Suppressor macrophage treated with lipopolysaccharide for 1 hour (primary cell): ENCODE data around the gene TFCP2.
"Not testable (repeated sequence)": the region's sequence is repeated elsewhere in the genome, so short reads cannot be mapped to it uniquely, and the experiment has no call there.

Source experiments
- DNase-seq, 3 donors: peaks; one replicate each; pipeline ENCODE4 v3.0.0-alpha.2; 2020 to 2022

Gene TFCP2

GRCh38 chr12:51172515-51173431 lies at the start of gene TFCP2:
Gene TFCP2 (minus strand): TSS chr12:51173135. CDS start chr12:51172422, 713 bp downstream.
- peak; percentile 98 to 99 (median 98) for DNase-seq

GRCh38 chr12:51222461-51222860 lies 49.5 kb upstream of the TFCP2 start:
- DNase-seq = no peak

GRCh38 chr12:51219857-51220256 lies 46.9 kb upstream of the TFCP2 start:
- DNase-seq = not testable (repeated sequence)

- DNase-seq = no peak
Observed at GRCh38 chr12:51219322-51219721, 46.4 kb upstream of the TFCP2 start.

DNA sequence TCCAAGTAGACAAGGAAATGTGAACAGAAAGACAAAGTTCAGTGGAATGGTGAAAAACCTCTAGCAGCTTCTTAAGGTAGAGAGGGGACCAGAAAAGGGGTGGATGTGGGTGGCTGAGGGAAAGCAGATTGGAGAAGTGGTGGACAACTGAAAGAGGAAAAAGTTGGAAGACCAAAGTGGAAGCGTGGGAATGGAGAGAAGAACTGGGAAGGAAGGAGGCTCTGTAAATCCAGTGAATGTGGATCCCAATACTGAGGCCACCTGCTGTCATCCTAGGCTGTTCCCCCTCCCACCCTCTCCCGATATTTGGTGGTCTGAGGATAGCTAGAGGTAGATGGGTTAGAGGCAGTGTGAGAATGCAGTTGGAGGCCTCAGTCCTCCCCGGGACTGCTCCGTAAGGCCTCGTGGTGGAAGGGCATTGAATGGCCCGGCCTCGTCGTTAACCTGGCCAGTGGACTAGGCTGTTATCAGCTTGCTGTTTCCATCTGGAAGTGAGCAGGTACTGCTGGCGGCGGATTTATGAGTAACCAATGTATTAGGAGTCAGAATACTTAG lies 45.7 kb upstream of the TFCP2 start:
- no peak for DNase-seq

DNA sequence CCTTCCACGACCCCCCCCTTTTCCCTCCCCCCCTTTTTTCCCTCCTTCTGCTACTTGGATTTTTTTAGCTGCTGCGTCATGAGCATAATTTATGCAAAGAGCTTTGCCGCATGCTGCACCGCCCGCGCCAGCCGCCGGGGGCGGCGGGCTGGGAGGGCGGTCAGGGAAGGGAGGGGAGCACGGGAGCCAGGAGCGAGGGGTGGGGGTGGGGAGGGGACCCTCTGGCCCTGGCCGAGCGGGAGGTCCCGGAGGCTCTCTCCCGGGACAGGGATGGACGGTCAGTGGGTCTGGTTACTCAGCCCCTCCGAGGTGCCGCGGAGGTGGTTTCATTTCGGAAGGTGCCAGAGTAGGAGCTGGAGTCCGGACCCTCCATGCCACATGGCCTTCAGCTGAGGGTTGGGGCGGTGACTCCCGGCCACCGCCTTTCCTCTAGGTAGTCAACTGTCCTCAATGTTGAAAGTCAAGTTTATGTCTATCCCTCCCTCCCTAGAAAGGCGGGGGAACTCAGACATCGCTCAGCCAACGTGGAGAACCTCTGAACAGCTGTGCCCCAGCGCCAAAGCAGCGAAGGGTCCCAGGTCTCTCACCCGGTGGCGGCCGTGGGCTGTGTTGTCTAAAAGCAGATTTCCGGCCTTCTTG lies 45.2 kb upstream of the TFCP2 start, which contains the start of gene POU6F1:
TSS of gene POU6F1 (minus strand) at position 95 of the 639 bp plus-strand sequence. CDS start 11,226 bp downstream, outside the sequence.
- DNase-seq = peak; percentile 79 to 86 (median 85)

- peak; percentile 18 to 54 (median 21) for DNase-seq
Observed at GRCh38 chr12:51217133-51217967, 44.4 kb upstream of the TFCP2 start.

DNA sequence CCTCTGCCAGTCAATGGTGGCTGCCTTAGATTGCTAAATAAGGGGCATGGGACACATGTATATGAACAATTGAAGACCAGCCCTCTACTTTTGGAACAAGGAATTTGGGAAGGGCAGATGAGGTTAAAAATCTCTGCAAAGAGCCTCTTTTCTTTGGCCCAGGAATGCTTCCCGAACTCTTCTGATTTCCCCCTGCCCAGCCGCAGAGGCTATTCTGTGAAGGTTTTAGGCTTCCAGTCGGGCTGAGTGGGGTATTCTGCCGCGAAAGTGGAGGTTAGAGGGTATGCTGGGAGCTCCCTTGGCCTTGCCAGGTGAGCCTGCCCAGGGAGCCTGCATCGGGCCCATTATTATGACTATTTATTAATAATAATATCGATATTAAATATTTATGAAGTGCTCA lies 43.7 kb upstream of the TFCP2 start:
- no peak for DNase-seq

DNA sequence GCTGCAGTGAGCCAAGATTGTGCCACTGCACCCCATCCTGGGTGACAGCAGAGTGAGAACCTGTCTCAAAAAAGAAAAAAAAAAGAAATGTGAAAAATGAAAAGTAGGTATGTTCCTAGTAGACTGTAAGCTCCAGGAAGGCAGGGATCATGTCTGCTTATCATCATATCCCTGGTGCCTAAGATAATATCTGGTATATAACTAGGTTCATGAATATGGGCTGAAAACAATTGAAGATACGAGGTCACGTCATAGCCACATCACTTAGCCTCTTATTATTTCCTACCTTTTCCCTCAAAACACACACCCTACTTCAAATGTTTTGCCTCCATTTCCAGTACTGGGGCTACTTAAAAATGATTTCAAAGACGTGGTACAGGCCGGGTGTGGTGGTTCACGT lies 42.0 kb upstream of the TFCP2 start:
- no peak for DNase-seq

DNA sequence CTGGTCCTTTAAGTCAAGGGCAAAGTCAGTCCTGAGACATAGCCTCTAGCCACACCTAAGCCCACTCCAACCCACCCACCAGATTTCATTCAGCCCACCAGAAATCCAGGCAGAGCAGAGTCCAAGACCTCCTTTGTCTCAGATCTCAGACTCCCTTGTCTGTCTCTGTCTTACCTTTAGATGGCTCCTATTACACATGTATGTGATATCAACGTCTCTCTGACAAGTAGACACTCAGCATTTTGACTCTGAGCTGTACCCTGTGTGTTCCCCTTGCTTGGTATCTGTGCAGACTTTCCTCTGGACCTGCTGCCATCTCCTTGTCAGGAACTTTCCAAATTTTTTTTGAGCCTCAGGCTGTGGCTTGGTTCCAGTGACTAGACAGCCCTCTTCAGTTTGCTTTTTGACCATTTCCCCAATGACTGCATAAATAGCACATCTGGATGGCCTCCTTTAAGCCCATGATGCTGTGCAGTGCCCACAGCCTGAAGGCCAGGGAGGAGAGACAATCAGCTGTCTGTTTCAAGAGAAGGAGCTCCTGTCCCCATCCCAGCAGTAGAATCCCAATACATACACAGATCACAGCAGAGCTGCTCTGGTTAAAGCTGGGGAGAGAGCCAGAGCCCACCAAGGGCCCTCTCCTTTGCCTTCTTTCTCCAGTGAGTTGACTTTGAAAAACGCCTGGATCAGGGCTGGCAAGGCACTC lies 37.9 kb upstream of the TFCP2 start:
- no peak for DNase-seq

GRCh38 chr12:51209259-51209658 lies 36.3 kb upstream of the TFCP2 start:
- no peak for DNase-seq

- DNase-seq = no peak
Observed at GRCh38 chr12:51208016-51208660, 35.2 kb upstream of the TFCP2 start.

- no peak for DNase-seq
Observed at GRCh38 chr12:51205350-51205749, 32.4 kb upstream of the TFCP2 start.

- DNase-seq = no peak
Observed at GRCh38 chr12:51202718-51203117, 29.8 kb upstream of the TFCP2 start.

GRCh38 chr12:51200806-51201205 lies 27.9 kb upstream of the TFCP2 start:
- DNase-seq = no peak

DNA sequence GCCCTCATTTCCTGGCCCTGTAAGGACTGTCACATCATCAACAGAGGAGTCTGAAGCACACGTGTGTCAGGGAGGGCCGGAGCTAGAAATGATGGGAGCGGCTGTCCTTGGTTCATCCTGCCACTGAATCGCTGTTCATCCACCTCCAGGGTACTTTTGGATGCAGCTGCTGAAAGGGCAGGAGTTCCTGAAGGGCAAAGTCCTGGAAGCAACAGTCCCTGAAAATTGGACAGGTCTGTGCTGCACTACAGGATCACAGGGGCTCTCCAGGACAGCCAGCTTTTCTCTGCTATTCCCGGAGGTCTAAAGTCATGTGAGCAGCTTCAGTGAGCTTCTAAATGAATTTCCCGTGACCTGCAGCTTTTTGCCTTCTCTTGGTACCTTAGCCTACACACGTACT lies 27.2 kb upstream of the TFCP2 start:
- DNase-seq = no peak

- peak; percentile 61 to 73 (median 67) for DNase-seq
Observed at GRCh38 chr12:51199366-51199945, 26.5 kb upstream of the TFCP2 start.

- DNase-seq = no peak
Observed at GRCh38 chr12:51198568-51199365, 25.8 kb upstream of the TFCP2 start.

DNA sequence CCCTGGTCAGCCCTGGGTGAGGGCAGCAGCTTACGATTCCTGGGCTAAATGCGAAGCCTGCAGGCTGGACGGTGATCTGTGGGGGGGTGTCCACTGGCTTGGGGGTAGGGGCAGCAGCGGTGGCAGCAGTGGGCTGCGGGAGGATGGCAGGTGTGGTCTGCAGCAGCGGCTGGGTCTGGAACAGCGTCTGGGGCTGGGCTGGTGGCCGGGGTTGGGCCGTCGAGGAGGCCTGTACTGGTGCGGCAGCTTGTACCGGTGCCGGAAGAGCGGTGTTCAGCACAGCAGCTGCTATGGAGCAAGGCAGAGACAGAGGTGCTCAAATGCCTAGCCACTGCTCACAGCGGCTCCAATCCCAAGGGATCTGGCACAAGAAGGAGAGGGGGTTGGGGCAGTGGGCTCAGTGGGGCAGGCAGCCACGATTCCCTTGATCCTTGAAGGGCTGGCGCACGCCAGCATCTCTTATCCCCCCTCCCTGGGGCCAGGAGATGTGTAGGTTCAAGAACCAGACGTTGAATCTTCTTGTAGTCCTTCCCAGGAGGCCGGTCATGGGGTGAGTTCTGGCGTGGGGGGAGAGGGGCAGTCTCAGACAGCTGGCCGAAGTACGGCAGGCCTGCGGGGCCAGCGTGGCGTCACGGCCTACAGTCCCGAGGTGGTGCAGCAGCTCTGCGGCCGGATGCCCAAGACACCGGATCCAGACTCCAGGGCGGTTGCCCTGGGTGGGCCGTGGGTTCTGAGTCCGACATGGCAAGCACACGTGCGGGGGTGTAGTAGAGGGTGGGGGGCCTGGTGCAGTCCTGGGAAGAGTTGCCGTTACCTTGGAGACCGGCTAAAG lies 25.0 kb upstream of the TFCP2 start:
- no peak for DNase-seq
